Fibroblast of lung (primary cell): ENCODE data around the gene PANK4. TPM values are rescaled to one million over a fixed set of nuclear protein-coding genes. Genes with fewer than 3 reads are reported as not detected.

Experiments
- DNase-seq, 2 donors: peaks; one replicate each; pipeline versions ENCODE4 v3.0.0 to v3.0.0-alpha.2; 2010; ENCODE audit warnings: low read depth in 2 of 2
- H2AFZ ChIP-seq: 2 replicates; pipeline ENCODE4 v1.5.1; 2012; ENCODE audit warnings: low read length, control low read depth, inconsistent platforms
- H3K27ac ChIP-seq: 2 replicates; pipeline ENCODE4 v1.5.1; 2011; ENCODE audit warnings: low read length, control low read depth; ENCODE audit not compliant: insufficient read depth
- H3K27me3 ChIP-seq: 2 replicates; pipeline ENCODE4 v1.5.1; 2011; ENCODE audit warnings: mild to moderate bottlenecking, low read length; ENCODE audit not compliant: control insufficient read depth, insufficient read depth
- H3K36me3 ChIP-seq: 2 replicates; pipeline ENCODE4 v1.5.1; 2011; ENCODE audit warnings: low read length; ENCODE audit not compliant: control insufficient read depth, insufficient read depth
- H3K4me1 ChIP-seq: 2 replicates; pipeline ENCODE4 v1.5.1; 2011; ENCODE audit warnings: low read length; ENCODE audit not compliant: control insufficient read depth, insufficient read depth; ENCODE audit errors: extremely low read depth
- H3K4me2 ChIP-seq: 2 replicates; pipeline ENCODE4 v1.5.1; 2011; ENCODE audit warnings: low read length, control low read depth; ENCODE audit not compliant: insufficient read depth; ENCODE audit errors: extremely low read depth
- H3K4me3 ChIP-seq, 4 experiments: fragments of 200-600 bp in 1 of 4; sonication (generic) in 1 of 4; replicated peaks in 1 of 4; 2 replicates each; pipeline ENCODE4 v1.5.1; 2011 to 2016; ENCODE audit warnings: low read length in 4 of 4, low read depth in 3 of 4, mild to moderate bottlenecking in 3 of 4, control low read depth in 2 of 4, inconsistent platforms in 1 of 4, mixed read lengths in 1 of 4; ENCODE audit not compliant: insufficient read depth in 1 of 4; ENCODE audit errors: control extremely low read depth in 1 of 4
- H3K79me2 ChIP-seq: 2 replicates; pipeline ENCODE4 v1.5.1; 2012; ENCODE audit warnings: mild to moderate bottlenecking, low read length, inconsistent platforms; ENCODE audit not compliant: control insufficient read depth, insufficient read depth
- H3K9ac ChIP-seq: 2 replicates; pipeline ENCODE4 v1.5.1; 2011; ENCODE audit warnings: mild to moderate bottlenecking, low read length, control low read depth; ENCODE audit not compliant: insufficient read depth
- H3K9me3 ChIP-seq: 2 replicates; pipeline ENCODE4 v1.5.1; 2012; ENCODE audit warnings: low read depth, low read length; ENCODE audit not compliant: control insufficient read depth, insufficient read depth
- H4K20me1 ChIP-seq: 2 replicates; pipeline ENCODE4 v1.5.1; 2011; ENCODE audit warnings: low read length; ENCODE audit not compliant: control insufficient read depth, insufficient read depth; ENCODE audit errors: extremely low read depth
- EZH2 ChIP-seq: IDR thresholded peaks from 2 replicates; pipeline ENCODE4 v1.5.1; 2012; ENCODE audit warnings: low read length, control low read depth, mild to moderate bottlenecking; ENCODE audit errors: missing control alignments
- polyA plus RNA-seq, 2 donors: library from polyadenylated mRNA; depleted of rRNA in 1 of 2; stranded (reverse) in 1 of 2; unstranded in 1 of 2; fragments of >200 nt; gene quantifications; 2 replicates each; pipeline ENCODE4 v1.2.1, GENCODE V29; 2011 to 2012; ENCODE audit warnings: missing spikeins in 1 of 2
- total RNA-seq: library from RNA; depleted of rRNA; stranded (reverse); fragments of >200 nt; gene quantifications from 2 replicates; pipeline ENCODE4 v1.2.1, GENCODE V29; 2014
- TF ChIP-seq, protein P1 (sequence below), 2 donors: IDR thresholded peaks in 1 of 2; conservative IDR thresholded peaks in 1 of 2; 1 replicate in 1 of 2; 2 replicates in 1 of 2; pipeline ENCODE4 v1.5.1; 2011 to 2012; ENCODE audit warnings: low read length in 2 of 2, control low read depth in 1 of 2, inconsistent platforms in 1 of 2, low read depth in 1 of 2, mild to moderate bottlenecking in 1 of 2

Gene PANK4
- total and polyA plus RNA-seq, 2 donors (not counting 1 experiment from before 2014, with no cell fraction given) = 8.5 to 17.0 TPM

DNA sequence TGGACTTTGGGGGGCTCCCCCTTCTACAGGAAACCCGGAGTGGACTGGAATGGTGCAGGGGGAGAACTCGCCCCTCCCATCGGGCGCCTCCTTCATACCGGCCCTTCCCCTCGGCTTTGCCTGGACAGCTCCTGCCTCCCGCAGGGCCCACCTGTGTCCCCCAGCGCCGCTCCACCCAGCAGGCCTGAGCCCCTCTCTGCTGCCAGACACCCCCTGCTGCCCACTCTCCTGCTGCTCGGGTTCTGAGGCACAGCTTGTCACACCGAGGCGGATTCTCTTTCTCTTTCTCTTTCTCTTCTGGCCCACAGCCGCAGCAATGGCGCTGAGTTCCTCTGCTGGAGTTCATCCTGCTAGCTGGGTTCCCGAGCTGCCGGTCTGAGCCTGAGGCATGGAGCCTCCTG is 29.9 kb upstream of the PANK4 start, which contains the start of gene TNFRSF14:
TNFRSF14 (plus strand) TSS at position 95 of the 401 bp plus-strand sequence; CDS start at position 389, 294 bp downstream.
- Histone ChIP-seq H3K36me3 (peaks cover 2% of the 10 kb centered on the region), H3K27me3 (no peaks in the 10 kb centered on the region), H4K20me1 (no peaks in the 10 kb centered on the region), H3K4me3 (peak within 1 kb of the TSS; percentile 45 to 75 (median 56)), H3K4me2 (peak within 1 kb of the TSS; percentile 88), H3K79me2 (no peaks in the 10 kb centered on the region), H3K9me3 (no peaks in the 10 kb centered on the region), H3K27ac (peak within 1 kb of the TSS; percentile 83), H2AFZ (peak within 1 kb of the TSS; percentile 72), H3K9ac (peak within 1 kb of the TSS; percentile 63), H3K4me1 (peaks cover 5% of the 10 kb centered on the region)
- DNase-seq = peak; percentile 24 to 56
- TF ChIP-seq, protein P1, sequence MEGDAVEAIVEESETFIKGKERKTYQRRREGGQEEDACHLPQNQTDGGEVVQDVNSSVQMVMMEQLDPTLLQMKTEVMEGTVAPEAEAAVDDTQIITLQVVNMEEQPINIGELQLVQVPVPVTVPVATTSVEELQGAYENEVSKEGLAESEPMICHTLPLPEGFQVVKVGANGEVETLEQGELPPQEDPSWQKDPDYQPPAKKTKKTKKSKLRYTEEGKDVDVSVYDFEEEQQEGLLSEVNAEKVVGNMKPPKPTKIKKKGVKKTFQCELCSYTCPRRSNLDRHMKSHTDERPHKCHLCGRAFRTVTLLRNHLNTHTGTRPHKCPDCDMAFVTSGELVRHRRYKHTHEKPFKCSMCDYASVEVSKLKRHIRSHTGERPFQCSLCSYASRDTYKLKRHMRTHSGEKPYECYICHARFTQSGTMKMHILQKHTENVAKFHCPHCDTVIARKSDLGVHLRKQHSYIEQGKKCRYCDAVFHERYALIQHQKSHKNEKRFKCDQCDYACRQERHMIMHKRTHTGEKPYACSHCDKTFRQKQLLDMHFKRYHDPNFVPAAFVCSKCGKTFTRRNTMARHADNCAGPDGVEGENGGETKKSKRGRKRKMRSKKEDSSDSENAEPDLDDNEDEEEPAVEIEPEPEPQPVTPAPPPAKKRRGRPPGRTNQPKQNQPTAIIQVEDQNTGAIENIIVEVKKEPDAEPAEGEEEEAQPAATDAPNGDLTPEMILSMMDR (conservative IDR thresholded peaks at IDR 0.05 in 1 of 2, IDR thresholded peaks at IDR 0.05 in 1 of 2; ENCODE audit: low read depth in 1 of 2, low read length in 2 of 2) = peak; percentile 18
- no peak for TF ChIP-seq EZH2

GRCh38 chr1:2555634-2556276 is 29.4 kb upstream of the PANK4 start:
- Histone ChIP-seq H3K79me2 (no peaks in the 10 kb centered on the region), H2AFZ (peak overlapping the region; percentile 72), H3K27me3 (no peaks in the 10 kb centered on the region), H3K4me3 (peak overlapping the region; percentile 45 to 75 (median 56)), H3K4me1 (peaks cover 5% of the 10 kb centered on the region), H3K36me3 (peaks cover 2% of the 10 kb centered on the region), H3K27ac (peak overlapping the region; percentile 83), H3K4me2 (peak overlapping the region; percentile 88), H3K9ac (peak overlapping the region; percentile 63), H3K9me3 (no peaks in the 10 kb centered on the region), H4K20me1 (no peaks in the 10 kb centered on the region)
- peak in 1 of 2 donors; percentile 49 for DNase-seq
- TF ChIP-seq, protein P1 (conservative IDR thresholded peaks at IDR 0.05 in 1 of 2, IDR thresholded peaks at IDR 0.05 in 1 of 2; ENCODE audit: low read depth in 1 of 2, low read length in 2 of 2) = no peak
- no peak for TF ChIP-seq EZH2

DNA sequence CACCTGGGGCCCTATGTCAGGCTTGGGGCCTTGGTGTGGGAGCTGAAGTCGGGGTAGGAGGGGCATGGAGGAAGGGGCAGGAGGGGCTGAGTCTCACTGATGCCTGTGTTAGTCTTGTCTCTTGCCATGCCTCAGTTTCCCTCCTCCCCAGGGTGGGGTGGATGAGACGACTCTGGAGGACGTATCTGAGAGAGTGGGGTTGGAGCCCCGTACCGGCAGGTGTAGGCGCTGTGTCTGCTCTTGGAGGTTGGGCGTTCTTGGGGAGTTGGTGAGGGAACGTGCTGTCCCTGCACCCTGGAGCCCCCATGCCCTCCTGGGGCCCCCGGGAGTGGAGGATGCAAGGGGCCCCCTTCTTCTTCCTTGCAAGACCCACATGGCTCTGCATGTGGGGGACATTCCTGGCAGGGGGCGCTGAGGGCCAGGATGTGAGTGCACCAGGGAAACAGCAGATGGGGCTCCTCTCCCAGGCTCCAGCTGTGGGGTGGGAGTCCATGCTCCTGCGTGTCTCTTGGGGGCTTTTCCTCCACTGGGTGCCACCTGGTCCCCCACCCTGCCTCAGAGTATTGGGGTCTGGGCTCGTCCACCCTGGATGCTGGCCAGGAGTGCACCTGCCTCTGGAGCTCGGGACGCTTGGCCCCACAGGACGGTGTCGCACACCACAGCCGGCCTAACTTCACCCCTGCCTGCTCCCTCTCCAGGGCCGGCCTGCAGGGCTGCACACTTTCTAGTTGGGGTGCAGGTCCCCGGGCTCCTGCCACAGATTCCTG is 28.4 kb upstream of the PANK4 start:
- Histone ChIP-seq H3K9me3 (no peaks in the 10 kb centered on the region), H3K79me2 (no peaks in the 10 kb centered on the region), H4K20me1 (no peaks in the 10 kb centered on the region), H3K27me3 (no peaks in the 10 kb centered on the region), H3K27ac (no peak overlapping the region), H2AFZ (no peak overlapping the region), H3K4me3 (no peak overlapping the region), H3K4me2 (no peak overlapping the region), H3K4me1 (peaks cover 5% of the 10 kb centered on the region), H3K36me3 (peaks cover 2% of the 10 kb centered on the region), H3K9ac (peak overlapping the region; percentile 16)
- no peak for TF ChIP-seq EZH2
- TF ChIP-seq, protein P1 (conservative IDR thresholded peaks at IDR 0.05 in 1 of 2, IDR thresholded peaks at IDR 0.05 in 1 of 2; ENCODE audit: low read depth in 1 of 2, low read length in 2 of 2) = peak; percentile 28 to 44
- no peak for DNase-seq
